G401.6 (cell line): ENCODE measurements around the gene DAP.
"Not testable (repeated sequence)": the region's sequence is repeated elsewhere in the genome, so short reads cannot be mapped to it uniquely, and the experiment has no call there.

ENCODE experiments used
- FAIRE-seq: peaks from 2 replicates; lab custom pipeline; 2012; peaks lifted over from hg19 to GRCh38; lab: Jason Lieb, UNC

The DAP gene

DNA sequence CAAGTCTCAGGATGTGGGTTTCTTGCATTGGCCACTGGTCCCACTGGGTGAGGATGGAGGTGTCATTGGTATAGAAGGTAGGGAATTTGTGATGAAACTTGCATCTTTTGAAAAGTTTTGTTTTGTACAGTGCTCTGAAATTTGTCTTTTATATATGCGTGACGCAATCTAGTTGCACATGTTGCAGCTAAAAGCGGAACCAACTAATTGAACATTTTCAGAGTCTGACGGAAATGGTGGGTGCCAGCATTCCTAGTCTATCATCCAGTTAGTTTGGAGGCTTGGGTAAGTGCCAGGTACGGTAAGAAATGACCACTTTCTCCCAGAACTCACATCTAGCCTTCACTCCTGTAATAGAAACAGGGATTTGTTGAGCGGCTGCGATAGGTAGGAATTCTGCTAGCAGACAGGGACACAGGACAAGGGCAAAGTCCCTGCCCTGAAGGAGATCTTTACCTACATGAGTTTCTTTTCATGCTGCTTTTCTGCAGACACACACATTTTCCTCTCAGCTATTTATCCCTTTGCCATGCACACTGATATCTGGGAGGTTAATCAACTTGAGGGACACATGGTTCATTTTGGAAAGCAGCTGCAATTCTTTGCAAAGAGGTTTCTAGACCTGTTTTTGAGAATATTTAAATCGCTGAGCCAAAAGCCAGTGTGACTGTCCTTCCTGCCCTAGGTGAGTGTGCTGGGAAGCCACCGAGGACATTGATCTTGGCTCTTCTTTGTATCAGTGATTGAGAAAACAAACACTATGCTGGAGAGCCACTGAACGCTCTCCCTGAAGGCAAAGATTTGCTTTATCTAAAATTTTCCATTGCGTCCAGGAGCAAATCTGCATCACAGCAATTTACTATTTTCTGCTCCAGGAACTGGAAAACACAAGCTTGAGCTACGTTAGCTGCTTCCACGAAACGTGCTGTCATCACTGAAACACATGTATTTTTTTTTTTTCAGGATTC is 89.7 kb downstream of the DAP start:
- FAIRE-seq, result no peak

DNA sequence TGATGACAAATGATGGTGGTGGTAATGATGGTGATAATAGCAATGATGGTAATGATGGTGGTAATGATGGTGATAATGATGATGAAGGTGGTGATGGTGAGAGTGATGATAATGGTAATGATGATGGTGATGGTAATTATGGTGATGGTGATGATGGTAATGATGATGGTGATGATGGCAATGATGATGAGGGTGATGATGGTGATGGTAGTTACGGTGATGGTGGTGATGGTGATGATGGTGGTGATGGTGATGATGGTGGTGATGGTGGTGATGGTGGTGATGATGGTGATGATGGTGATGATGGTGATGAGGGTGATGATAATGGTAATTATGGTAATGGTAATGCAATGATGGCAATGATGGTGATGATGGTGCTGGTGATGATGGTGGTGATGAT is 91.1 kb downstream of the DAP start:
- no peak for FAIRE-seq

DNA sequence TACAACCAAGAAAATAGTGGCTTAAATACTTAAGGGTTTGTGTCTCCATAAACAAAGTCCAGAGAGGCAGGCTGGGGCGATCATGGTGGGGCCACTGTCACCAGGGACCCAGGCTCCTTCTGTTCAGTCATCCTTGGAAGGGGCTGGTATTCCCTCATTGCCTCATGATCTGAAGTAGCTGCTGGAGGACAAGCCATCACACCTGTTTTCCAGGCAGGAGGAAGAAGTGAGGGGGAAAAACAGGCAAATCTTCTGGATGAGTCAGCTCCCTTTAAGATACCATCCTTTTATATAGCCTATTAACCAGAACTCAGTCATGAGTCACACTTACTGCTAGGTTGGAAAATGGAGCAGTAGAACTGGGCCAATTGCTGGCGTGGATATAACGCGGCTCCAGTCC is 92.3 kb downstream of the DAP start:
- FAIRE-seq, result no peak

DNA sequence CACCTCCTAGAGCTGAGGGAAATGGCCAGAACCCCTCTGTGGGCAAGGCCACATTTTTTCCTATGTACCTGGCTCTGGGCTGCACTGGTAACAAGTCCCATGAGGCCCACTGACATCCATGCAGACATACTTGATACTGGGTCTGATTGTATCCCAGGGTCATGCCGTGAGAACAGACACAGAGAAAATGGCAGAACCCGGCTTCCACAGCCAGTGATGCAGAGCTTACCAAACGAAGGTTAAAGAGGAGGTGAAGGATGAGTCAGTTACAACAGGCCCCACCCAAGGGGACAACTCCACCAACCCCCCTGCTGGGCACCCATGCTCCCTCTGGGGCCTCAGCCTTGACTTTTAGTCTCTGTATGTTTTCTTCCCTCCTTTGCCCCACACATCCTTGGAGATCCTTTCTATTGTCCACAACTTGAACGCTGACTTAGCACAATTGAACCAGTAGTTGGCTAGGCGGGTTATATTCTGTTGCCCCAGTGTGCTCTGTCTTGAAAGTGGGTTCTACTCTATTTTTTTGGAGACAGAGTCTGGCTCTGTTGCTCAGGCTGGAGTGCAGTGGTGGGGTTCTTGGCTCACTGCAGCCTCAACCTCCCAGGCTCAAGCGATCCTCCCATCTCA is 93.5 kb downstream of the DAP start:
- no peak for FAIRE-seq

DNA sequence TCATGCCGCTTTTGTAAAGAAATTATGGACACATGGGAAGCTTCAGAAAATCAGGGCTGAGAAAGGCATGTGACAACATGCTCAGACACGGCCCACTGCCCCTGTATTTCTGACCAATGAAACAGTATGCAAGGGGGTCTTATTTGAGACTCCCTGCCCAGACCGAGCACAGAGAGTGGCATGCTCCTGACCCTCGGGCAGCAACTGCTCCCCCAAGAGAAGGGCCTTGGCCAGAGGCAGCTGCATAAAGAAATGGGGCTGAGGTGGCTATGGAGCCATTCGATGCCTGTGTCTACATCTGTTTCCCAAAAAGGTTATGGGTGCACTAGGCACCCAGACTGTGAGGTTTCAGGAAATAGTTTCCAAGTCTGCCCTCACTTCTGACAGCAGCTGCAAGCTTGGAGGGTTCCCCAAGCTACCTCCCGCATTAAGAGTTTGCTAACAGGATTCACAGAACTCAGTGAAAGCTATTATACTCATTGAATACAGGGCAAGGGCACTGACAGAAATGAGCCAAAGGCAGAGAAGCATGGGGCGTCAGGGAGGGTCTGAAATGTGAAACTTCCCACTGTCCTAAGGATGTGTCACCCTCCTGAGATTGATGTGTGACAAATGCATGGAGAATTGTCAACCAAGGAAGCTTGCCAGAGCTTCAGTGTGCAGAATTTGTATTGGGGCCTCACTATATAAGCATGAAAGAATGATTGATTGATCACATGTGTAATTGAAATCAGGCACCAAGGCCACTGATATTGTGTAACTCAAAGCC is 94.3 kb downstream of the DAP start:
- no peak for FAIRE-seq

DNA sequence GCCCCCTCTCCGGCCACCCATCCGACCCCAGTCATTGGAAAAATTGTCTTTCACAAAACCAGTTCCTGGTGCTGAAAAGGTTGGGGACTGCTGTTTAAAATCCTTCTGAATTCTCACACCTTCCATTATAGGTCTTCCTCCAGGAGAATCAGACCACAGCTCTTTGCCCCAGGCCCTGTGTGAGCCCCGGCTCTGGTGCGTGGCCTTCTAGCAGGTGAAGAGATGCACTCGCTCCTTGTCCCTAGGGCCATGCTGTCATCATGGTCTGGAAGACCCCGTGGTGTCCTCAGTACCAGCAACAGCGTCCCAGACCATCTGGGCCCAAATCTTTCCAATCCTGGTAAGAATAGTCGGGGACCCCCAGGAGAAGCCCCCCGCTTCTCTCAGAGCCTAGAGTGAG is 95.2 kb downstream of the DAP start:
- no peak for FAIRE-seq

DNA sequence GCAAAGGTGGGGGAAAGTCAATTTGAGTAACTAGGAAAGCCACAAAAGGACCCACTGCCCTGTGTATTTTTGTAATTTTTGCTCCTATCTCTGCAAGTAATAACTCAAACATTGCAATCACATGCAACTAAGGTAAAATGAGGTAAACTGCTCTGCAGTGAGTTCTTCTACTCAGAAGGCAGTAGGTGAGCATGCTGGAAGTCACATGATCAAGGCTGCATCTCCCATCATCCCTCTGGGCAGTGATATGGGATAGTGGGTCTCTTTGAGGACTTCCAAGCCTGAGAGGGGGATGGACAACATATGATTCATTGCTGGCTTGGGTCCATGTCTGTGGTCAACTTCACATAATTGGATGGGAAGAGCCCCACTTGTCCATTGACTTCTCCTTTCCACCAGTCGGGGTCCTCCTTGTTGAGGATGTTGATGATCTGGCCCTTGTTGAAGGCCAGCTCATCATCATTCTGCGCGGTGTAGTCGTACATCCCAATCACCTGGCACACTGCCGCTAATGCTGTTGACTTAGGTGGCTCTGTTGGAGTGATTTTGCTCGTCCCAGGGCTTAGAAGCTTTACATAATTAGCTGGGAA is 96.8 kb downstream of the DAP start:
- FAIRE-seq, result not testable (repeated sequence)

DNA sequence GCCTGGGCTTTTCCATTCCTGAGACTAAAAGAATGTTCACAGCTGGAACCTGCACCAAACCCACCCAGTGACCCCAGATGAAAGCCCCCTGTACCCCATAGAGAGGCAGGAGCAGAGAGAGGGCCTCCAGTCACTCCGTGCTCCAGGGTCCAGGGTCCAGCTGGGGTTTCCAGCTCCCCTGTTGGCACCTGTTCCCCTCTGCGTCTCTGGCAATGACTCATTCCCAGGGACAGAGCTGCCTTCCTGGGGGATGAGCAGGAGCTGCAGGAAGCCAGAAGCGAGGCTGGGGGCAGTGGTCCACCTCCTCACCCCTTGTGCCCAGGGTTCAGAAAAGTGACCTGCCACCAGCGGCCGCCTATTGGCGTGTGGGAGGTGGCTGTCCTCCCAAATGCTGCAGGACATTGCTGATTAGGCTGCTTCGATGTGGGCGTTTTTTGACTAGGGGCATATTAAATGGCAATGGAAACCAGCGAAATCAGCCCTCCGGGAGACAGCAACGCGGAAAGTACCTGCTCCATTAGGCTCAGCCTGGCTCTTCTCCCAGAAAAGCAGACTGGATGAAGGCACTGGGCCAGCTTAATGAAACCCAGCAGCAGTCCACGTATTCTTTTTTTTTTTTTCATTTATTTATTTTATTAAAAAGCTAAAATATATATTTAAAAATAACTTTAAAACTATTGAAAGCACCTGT is 97.4 kb downstream of the DAP start:
- no peak for FAIRE-seq

DNA sequence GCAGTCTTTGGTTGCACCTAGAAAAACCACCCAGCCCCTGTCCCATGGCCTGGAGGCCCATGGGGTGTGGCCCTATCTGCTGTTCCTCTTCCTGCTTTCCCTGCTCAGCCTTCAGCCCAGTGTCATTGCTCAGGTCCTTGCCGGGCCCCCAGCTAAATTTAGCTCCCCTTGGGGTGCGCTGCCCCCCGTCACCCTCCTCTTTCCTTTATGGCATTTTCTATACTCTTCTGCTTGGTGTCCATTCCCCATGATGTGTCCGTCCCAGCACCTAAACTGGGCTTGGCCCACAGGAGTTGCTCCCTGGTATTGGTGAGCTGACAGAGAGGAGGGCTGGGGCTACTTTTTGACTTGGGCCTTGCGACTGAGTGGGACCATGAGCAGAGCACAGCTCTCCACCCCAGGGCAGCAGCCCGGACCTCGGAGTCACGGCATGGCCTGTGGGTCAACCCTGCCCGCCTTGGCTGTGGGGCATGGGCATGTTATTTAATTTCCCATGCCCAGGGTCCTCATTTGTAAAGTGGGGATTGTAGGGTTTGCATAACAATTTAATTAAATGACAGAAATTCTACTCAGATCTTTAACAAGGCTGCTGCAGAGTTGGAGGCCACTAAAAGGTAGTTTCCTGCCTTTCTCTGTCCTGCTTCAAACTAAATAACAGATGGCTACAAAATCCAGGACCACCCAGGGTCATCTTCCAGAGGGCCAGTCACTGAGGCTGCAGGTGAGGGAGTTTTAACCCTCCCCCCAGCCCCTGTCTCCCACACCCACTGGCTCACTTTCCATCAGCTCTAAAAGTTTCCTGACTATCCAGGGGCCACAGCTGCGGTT is 98.2 kb downstream of the DAP start:
- no peak for FAIRE-seq

DNA sequence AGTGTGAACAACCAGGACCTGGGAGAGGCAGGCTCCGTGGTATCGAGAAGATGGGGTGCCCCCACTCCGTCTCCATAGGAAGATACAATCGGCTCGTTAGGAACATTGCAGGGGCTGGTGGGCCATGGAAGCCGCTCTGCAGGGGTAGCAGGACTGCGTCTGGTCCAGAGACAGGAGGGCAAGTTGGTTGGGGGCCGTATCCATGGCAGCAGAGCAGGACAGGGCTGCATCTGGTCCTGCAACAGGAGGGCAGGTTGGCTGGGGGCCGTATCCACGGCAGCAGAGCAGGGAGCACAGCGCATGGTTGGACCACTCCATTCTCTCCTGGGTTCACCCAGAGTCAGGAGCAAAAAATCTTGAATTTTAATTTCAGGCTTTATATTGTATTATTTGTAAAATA is 99.0 kb downstream of the DAP start:
- FAIRE-seq, result no peak

DNA sequence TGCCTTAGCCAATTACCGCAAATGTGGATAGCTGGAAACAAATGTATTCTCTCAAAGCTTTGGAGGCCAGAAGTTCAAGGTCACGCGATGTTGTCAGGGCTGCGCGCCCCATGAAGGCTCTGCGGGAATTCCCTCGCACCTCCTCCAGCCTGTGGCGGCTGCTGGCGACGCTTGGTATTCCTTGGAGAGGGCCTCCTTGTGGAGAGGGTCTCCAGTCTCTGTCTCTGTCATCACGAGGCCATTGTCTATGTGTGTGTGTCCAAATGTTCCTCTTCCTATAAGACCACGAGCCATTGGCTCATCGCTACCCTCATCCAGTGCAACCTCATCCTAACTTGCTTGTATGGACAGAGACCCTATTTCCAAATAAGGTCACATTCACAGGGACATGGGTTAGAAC is 99.6 kb downstream of the DAP start:
- no peak for FAIRE-seq

DNA sequence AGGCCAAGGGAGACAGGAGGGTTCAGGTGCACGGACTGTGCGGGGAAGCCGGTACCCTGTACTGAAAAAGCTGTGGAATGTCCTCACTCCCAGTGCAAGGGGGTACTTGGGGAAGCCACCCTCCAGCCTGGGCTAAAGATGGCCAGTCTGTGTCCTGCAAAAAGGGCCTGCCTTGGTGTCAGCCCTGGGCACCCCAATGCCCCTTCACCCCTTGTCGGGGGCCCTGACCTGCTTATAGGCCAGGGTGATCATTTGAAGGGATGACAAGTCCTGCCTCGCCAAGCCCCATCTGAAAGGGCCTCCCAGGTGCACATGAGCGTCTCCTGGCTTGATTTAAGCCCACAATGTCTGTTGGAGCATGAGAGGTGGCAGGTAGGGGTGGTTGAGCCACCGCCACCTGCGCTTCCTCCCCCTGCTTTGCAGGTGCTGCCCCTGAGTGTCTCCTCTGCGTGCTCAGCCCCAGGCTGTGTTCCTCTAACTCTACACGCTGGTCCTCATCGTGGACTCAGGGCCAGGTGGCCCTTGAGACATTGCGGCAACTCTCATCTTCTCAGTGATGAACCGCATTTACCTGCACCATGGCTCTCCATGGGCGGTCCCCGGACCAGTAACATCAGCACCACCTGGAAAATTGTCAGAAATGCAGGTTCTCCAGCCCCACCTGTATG is 100.2 kb downstream of the DAP start:
- no peak for FAIRE-seq

DNA sequence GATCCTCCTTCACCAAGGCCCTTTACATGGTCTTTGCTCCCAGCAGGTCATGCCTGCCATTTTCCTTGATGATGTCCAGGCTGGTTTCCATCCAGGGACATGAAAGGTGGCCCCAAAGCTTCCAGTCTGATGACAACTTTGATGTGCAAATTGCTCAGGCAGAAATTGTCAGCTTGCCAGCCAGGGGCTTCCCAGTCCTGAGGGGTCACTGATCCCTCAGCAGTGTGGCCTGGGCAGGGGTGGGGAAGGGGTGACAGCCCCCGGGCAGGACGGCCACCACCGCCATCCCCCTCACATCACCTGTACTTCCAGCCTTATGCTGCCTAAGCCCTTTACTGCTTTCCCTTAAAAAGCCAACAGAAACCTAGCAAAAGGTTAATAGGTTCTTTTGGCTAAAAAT is 100.9 kb downstream of the DAP start:
- no peak for FAIRE-seq

DNA sequence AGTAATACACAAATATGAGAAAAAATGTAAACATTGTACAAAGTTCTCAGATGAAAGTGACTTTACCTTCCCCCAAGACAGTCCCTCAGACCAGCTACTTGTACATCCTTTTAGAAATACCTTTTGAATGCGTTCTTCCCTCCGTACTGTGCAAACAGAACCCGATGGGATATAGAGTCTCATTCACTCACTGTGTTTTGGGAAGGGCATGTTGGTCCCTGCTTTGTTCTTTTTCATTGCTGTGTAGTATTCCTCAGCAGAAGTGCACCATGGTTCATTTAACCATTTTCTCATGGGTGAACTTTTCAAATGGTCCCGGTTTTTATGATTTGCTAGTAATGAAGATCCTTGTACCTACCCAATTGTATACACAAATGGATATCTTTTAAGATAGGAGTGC is 102.8 kb downstream of the DAP start:
- FAIRE-seq, result no peak

DNA sequence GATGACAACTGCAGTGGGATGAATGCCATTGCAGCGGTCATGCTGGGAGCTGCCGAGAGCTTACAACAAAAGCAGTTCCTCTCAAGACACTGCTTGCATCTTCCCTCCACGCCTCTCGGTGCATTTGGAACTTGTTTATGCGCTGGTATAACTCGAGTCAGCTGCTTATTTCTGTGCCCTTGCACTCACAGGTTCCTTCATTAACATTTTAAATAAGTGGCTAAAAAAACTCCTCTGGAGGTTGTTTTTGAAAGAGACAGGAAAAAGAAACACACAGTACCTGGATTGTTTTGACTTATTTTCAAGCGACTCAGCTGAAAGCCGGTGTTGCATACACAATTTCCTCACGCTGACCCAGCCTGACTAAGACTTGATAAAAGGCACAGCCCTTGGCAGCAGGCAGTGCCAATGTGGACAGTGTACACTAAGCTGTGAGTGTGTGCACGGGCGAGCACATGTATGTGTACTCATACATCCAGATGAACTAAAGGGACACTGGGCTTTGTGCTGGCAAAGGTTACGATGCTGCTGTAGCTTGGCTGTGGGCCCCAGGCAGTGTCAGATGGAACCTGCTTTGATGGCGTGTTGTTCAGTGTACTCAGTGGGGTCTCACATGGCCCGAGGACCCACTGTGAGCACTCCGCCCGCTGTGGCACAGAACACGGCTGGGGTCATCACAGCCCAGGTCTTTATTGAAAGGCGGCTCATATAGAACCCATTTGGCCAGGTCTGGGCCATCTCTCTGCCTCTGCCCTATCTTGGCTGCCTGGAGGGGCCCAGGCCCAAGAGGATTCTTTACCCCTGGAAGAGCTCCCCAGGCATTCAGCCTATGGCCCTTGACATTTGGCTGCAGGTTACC is 104.8 kb downstream of the DAP start:
- no peak for FAIRE-seq

DNA sequence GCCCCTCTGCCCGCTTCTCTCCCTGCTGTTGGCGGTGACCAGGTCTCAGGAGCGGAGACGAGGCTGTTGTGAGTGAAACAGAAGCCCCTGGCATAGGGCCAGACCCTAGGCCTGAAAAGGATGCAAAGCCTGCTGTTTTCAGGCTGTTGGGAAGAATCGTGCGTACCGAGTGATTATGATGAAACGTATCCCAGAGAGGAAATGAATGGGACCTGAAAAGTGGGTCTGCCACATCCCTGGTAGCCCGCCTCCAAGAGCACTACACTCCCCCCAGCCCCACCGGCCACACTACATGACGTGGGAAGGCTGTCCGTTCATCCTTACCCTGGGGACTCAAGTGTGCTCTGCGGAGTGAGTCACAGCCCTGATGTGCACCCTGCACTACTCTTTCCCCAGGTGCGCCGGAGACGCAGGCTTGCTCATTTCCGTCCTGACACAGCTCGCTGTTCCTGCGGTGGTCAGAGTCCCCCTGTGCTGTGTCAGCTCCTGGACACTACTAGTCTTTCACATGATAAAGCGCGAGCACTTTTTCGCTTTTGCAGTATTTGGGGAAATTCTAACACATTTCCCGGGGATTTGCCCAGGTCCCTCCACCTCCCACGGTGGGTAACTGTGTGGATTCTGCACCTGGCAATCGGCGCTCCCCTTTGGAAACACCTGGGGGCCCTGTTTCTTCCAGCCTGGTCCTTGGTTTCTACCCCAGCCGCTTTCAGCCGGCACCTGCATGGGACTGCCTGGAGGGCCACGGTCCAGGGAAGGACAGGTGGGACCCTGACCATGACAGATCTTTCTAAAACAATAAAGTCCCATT is 105.7 kb downstream of the DAP start:
- FAIRE-seq, result no peak

DNA sequence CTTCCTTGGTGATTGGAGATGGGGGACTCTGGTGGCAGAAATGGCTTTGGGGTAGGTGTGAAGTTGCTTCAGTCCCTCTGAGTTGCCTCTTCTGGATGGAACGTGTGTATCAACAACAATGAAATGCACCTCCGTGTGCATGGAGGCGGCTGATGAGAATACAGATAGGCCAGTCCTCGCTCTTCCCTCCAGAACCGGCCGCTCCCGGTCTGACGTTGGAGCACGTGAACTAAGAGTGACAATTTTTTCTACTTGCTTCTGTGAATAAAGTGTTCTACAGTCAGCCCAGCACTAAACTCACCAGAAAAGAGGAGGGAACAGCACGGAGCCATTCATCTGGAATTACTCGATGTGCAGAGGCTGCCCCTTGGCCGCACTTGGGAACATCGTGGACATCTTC is 106.5 kb downstream of the DAP start:
- FAIRE-seq, result no peak

DNA sequence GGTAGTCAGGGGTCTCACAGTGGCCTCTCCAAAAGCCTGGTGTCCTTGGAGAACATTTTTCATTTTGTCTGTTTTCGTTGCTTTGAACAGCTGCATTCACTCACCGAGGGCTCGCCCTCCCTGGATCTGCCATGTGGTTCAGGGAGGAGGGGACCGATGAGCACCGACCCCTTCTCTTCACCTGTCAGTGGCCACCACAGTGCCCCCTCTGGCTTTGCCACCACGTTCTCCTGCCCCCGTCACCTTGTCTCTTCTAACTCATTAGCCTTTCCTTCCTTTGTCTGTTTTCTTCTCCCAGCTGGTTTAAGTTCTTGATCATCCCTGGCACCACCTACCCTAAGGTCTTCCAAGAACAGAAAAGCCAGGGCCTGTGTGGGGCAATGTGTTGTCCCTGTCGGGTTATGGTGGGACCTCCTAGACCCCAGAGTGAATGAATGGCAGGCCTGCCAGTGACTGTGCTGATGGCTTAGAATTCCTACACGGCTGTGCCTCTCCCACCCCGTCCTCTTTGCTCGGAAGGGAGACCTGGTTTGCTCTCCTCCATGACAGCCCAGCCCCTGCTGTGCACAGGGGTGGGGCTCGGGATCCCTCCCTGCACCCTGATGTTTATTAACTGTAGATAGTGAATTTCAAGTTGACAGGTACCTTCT is 107.2 kb downstream of the DAP start:
- no peak for FAIRE-seq
